ENCODE data around the gene CISD3. TPM values are rescaled to one million over a fixed set of nuclear protein-coding genes. Genes with fewer than 3 reads are reported as not detected.
A peak's percentile ranks its signal among the peaks of the same experiment; 100 is the strongest.

The CISD3 gene

Small RNA genes lying within 50 kb of the gene (small RNA-seq; reads per million reads assigned to genes)
- gene MIR4726 (ENCODE audit: low read depth) (0.86 reads per million), gene MIR4734 (ENCODE audit: low read depth) (not detected), gene RNA5SP440 (ENCODE audit: low read depth) (735 reads per million, percentile 97 among the genes with 10 or more reads in this experiment), gene RNU6-866P (ENCODE audit: low read depth) (not detected)
